Measurements from ENCODE around the gene SLC22A23. TPM values are rescaled to one million over a fixed set of nuclear protein-coding genes. Genes with fewer than 3 reads are reported as not detected.
A peak's percentile ranks its signal among the peaks of the same experiment; 100 is the strongest.
"Not testable (repeated sequence)": the region's sequence is repeated elsewhere in the genome, so short reads cannot be mapped to it uniquely, and the experiment has no call there.

SLC22A23 gene
- total RNA-seq, 1 donor from 2014 or later, result 18.7 TPM

GRCh38 chr6:3251462-3252314 is 205.2 kb downstream of the SLC22A23 start:
- no peak overlapping the region for H3K4me3 ChIP-seq (ENCODE audit: low read depth, low read length)
- peak; percentile 65 for DNase-seq (ENCODE audit: low read depth)
- TF ChIP-seq, protein P1, sequence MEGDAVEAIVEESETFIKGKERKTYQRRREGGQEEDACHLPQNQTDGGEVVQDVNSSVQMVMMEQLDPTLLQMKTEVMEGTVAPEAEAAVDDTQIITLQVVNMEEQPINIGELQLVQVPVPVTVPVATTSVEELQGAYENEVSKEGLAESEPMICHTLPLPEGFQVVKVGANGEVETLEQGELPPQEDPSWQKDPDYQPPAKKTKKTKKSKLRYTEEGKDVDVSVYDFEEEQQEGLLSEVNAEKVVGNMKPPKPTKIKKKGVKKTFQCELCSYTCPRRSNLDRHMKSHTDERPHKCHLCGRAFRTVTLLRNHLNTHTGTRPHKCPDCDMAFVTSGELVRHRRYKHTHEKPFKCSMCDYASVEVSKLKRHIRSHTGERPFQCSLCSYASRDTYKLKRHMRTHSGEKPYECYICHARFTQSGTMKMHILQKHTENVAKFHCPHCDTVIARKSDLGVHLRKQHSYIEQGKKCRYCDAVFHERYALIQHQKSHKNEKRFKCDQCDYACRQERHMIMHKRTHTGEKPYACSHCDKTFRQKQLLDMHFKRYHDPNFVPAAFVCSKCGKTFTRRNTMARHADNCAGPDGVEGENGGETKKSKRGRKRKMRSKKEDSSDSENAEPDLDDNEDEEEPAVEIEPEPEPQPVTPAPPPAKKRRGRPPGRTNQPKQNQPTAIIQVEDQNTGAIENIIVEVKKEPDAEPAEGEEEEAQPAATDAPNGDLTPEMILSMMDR (IDR thresholded peaks at IDR 0.05; ENCODE audit: insufficient read depth, low read length, severe bottlenecking), result peak; percentile 95
- H3K36me3 ChIP-seq (ENCODE audit: control insufficient read depth, insufficient read depth, low read length), result no peaks in the 10 kb centered on the region
- H3K27me3 ChIP-seq (ENCODE audit: control insufficient read depth, insufficient read depth, low read length), result no peaks in the 10 kb centered on the region
- FAIRE-seq, result no peak

- FAIRE-seq, result no peak
- no peaks in the 10 kb centered on the region for H3K36me3 ChIP-seq (ENCODE audit: control insufficient read depth, insufficient read depth, low read length)
- DNase-seq (ENCODE audit: low read depth), result no peak
- TF ChIP-seq, protein P1 (IDR thresholded peaks at IDR 0.05; ENCODE audit: insufficient read depth, low read length, severe bottlenecking), result no peak
- H3K27me3 ChIP-seq (ENCODE audit: control insufficient read depth, insufficient read depth, low read length), result no peaks in the 10 kb centered on the region
- no peak overlapping the region for H3K4me3 ChIP-seq (ENCODE audit: low read depth, low read length)
These were observed 206.6 kb downstream of the SLC22A23 start for GRCh38 chr6:3250231-3250675.

DNA sequence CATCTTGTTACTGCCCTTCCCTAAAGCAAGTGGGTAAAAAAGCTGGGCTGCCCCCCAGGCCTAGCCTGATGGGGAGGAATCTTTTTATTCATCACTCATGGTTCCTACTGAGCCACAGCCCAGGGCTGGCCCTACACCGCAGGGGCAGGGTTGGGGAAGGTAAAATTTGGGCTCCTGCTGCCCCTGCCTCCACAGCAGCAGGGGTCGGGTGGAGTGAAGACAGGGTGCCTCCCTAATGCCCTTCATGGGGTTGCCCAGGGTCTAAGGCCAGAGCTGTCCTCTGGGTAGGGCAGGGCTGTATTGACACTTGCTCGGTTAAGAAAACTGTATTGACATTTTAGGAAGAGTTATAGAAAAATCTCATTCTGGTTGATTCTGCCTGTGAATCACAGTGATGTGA is 207.0 kb downstream of the SLC22A23 start:
- Histone ChIP-seq H3K36me3 (ENCODE audit: control insufficient read depth, insufficient read depth, low read length) (no peaks in the 10 kb centered on the region), H3K27me3 (ENCODE audit: control insufficient read depth, insufficient read depth, low read length) (no peaks in the 10 kb centered on the region), H3K4me3 (ENCODE audit: low read depth, low read length) (no peak overlapping the region)
- FAIRE-seq, result no peak
- TF ChIP-seq, protein P1 (IDR thresholded peaks at IDR 0.05; ENCODE audit: insufficient read depth, low read length, severe bottlenecking), result no peak
- DNase-seq (ENCODE audit: low read depth), result no peak

DNA sequence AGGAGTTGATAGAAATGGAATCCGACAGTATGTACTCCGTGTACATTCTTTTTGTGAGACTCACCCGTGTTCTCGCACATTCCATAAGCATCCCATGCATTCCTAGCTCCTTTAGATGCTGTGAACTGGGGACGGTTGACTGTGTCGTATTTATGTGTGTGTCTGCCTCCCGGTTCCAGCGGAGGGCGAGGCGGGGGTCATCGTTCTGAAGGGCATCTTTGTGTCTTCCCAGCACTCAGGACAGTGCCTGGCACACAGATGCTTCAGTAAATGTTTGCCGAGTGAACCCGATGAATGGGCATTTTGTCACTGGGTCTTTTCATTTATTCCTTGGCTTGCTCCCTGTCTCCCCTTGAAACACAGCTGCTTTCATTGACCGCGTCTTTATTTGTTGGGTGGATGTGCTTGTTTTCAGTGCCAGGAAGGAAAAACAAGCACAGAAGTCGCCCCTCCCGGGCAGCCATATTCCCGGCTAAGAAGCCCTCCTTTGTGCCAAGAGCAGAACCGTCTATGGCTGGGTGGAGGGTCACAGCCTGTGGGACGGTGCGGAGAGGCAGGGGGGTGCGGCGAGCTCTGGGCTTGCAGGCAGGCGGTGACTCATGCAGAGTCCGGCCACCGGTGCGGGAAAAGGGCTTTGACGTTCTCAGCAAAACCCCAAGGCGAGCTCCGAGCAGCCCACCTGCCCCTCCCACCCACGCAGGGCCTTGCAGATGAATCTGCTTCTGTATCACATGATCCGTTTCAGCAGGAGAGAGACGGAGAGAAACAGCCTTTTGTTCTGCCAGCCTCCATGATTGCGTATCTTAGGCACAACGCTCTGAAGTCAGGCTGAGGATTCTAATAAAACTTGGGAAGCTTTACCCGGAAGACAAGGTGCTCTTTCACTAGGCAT is 209.3 kb downstream of the SLC22A23 start:
- TF ChIP-seq, protein P1 (IDR thresholded peaks at IDR 0.05; ENCODE audit: insufficient read depth, low read length, severe bottlenecking), result no peak
- no peaks in the 10 kb centered on the region for H3K27me3 ChIP-seq (ENCODE audit: control insufficient read depth, insufficient read depth, low read length)
- FAIRE-seq, result no peak
- H3K36me3 ChIP-seq (ENCODE audit: control insufficient read depth, insufficient read depth, low read length), result no peaks in the 10 kb centered on the region
- H3K4me3 ChIP-seq (ENCODE audit: low read depth, low read length), result no peak overlapping the region
- peak; percentile 37 for DNase-seq (ENCODE audit: low read depth)

GRCh38 chr6:3245216-3245615 is 211.6 kb downstream of the SLC22A23 start:
- Histone ChIP-seq H3K4me3 (ENCODE audit: low read depth, low read length) (no peak overlapping the region), H3K36me3 (ENCODE audit: control insufficient read depth, insufficient read depth, low read length) (no peaks in the 10 kb centered on the region), H3K27me3 (ENCODE audit: control insufficient read depth, insufficient read depth, low read length) (no peaks in the 10 kb centered on the region)
- DNase-seq (ENCODE audit: low read depth) (no peak), FAIRE-seq (no peak)
- TF ChIP-seq, protein P1 (IDR thresholded peaks at IDR 0.05; ENCODE audit: insufficient read depth, low read length, severe bottlenecking), result no peak

- DNase-seq (ENCODE audit: low read depth); H3K27me3 ChIP-seq (ENCODE audit: control insufficient read depth, insufficient read depth, low read length); H3K36me3 ChIP-seq (ENCODE audit: control insufficient read depth, insufficient read depth, low read length); H3K4me3 ChIP-seq (ENCODE audit: low read depth, low read length); FAIRE-seq: not testable (repeated sequence)
These were observed 212.1 kb downstream of the SLC22A23 start for GRCh38 chr6:3244832-3245161.

Data from bronchial epithelial cell (primary cell).